Uterus (tissue), 2 donors: Measurements from ENCODE around the gene RSRC1.

Experiments used
- POLR2A ChIP-seq, 2 donors: fragments of 450-650 bp; IDR thresholded peaks; one replicate each; pipeline ENCODE4 v1.6.1; 2016; ENCODE audit warnings: antibody characterized with exemption in 2 of 2, mild to moderate bottlenecking in 1 of 2, moderate library complexity in 1 of 2
- TF ChIP-seq, protein P1 (sequence below), 4 experiments: fragments of 200-600 bp in 2 of 4; fragments of 450-650 bp in 2 of 4; sonication (generic) in 2 of 4; IDR thresholded peaks; one replicate each; pipeline ENCODE4 v1.5.1; 2016 to 2019; ENCODE audit warnings: antibody characterized with exemption in 4 of 4, mild to moderate bottlenecking in 2 of 4, moderate library complexity in 1 of 4

DNA sequence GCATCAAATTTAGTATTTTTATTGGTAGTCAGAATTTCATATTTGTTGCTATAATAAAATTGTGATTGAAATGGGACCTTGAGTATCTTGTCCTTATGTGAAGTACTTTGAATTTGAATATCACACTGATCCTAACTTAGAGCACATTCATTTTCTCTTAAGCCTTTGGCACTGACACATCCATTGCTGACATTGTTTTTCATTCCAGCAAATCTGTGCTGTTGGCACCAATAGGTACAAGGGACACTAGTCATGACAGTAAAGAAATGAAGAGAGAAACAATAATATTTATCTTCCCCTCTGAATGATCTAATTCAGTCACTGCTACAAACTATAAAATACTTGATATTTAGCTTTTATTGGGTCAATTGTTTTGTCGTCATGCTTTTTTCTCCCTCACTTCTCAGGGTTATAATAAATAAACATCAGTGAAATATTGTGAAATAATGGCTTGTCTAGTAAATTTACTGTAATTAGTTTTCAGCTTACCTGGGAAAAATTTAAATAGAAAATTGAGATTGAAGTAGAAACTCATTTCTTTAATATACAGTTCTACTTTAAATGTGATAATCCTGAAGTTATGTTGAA lies 294.3 kb downstream of the RSRC1 start:
- TF ChIP-seq, protein P1, sequence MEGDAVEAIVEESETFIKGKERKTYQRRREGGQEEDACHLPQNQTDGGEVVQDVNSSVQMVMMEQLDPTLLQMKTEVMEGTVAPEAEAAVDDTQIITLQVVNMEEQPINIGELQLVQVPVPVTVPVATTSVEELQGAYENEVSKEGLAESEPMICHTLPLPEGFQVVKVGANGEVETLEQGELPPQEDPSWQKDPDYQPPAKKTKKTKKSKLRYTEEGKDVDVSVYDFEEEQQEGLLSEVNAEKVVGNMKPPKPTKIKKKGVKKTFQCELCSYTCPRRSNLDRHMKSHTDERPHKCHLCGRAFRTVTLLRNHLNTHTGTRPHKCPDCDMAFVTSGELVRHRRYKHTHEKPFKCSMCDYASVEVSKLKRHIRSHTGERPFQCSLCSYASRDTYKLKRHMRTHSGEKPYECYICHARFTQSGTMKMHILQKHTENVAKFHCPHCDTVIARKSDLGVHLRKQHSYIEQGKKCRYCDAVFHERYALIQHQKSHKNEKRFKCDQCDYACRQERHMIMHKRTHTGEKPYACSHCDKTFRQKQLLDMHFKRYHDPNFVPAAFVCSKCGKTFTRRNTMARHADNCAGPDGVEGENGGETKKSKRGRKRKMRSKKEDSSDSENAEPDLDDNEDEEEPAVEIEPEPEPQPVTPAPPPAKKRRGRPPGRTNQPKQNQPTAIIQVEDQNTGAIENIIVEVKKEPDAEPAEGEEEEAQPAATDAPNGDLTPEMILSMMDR (IDR thresholded peaks at IDR 0.05) = no peak
- TF ChIP-seq POLR2A (IDR thresholded peaks at IDR 0.05) = no peak
